ENCODE measurements around the gene DTWD2.
"Not testable (repeated sequence)": the region's sequence is repeated elsewhere in the genome, so short reads cannot be mapped to it uniquely, and the experiment has no call there.

DTWD2 gene

GRCh38 chr5:119010206-119010605, 21.9 kb upstream of the DTWD2 start:
- TF ChIP-seq, protein P1, sequence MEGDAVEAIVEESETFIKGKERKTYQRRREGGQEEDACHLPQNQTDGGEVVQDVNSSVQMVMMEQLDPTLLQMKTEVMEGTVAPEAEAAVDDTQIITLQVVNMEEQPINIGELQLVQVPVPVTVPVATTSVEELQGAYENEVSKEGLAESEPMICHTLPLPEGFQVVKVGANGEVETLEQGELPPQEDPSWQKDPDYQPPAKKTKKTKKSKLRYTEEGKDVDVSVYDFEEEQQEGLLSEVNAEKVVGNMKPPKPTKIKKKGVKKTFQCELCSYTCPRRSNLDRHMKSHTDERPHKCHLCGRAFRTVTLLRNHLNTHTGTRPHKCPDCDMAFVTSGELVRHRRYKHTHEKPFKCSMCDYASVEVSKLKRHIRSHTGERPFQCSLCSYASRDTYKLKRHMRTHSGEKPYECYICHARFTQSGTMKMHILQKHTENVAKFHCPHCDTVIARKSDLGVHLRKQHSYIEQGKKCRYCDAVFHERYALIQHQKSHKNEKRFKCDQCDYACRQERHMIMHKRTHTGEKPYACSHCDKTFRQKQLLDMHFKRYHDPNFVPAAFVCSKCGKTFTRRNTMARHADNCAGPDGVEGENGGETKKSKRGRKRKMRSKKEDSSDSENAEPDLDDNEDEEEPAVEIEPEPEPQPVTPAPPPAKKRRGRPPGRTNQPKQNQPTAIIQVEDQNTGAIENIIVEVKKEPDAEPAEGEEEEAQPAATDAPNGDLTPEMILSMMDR (IDR thresholded peaks at IDR 0.05; ENCODE audit: low read depth, low read length): no peak
- DNase-seq: no peak
- Histone ChIP-seq H3K27me3 (0 out of 2 replicates have a peak, but pooled peaks cover 2% of the 10 kb centered on the region), H3K9me3 (no peaks in the 10 kb centered on the region), H3K4me3 (ENCODE audit: low read depth, low read length) (no peak overlapping the region), H3K4me1 (no peaks in the 10 kb centered on the region), H3K36me3 (no peaks in the 10 kb centered on the region)

- no peaks in the 10 kb centered on the region for H3K36me3 ChIP-seq
- H3K27me3 ChIP-seq: no peaks in the 10 kb centered on the region
- TF ChIP-seq, protein P1 (IDR thresholded peaks at IDR 0.05; ENCODE audit: low read depth, low read length): no peak
- DNase-seq: no peak
- H3K4me1 ChIP-seq: no peaks in the 10 kb centered on the region
- no peaks in the 10 kb centered on the region for H3K9me3 ChIP-seq
- no peak overlapping the region for H3K4me3 ChIP-seq (ENCODE audit: low read depth, low read length)
Measured at GRCh38 chr5:119009131-119009530, 20.8 kb upstream of the DTWD2 start.

DNA sequence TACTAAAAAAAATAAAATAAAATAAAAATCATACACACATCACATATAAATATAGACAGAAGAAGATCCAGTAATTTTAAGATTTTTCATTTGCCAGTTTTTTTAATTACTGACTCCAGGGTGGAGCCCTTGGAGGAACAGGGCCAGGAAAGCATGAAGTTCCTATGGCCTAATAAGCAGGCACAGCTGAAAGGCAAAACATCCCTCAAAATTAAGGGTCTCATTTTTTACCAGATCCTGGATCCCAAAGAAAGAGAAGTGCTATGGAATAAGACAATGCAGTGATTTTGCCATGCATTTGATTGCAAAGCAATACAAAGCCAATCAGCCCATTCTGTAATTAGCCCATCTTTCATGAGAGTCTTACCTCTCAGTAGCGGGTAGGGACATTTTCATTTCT, 11.3 kb upstream of the DTWD2 start:
- H3K9me3 ChIP-seq: no peaks in the 10 kb centered on the region
- H3K4me3 ChIP-seq (ENCODE audit: low read depth, low read length): no peak overlapping the region
- H3K36me3 ChIP-seq: no peaks in the 10 kb centered on the region
- no peaks in the 10 kb centered on the region for H3K4me1 ChIP-seq
- H3K27me3 ChIP-seq: no peaks in the 10 kb centered on the region
- DNase-seq: no peak
- TF ChIP-seq, protein P1 (IDR thresholded peaks at IDR 0.05; ENCODE audit: low read depth, low read length): no peak

DNA sequence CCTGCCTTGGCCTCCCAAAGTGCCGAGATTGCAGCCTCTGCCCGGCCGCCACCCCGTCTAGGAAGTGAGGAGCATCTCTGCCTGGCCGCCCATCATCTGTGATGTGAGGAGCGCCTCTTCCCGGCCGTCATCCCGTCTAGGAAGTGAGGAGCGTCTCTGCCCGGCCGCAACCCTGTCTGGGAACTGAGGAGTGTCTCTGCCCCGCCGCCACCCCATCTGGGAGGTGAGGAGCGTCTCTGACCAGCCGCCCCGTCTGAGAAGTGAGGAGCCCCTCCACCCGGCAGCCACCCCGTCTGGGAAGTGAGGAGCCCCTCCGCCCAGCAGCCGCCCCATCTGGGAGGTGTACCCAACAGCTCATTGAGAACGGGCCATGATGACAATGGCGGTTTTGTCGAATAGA, 10.5 kb upstream of the DTWD2 start:
- not testable (repeated sequence) for H3K4me1 ChIP-seq; H3K9me3 ChIP-seq; H3K36me3 ChIP-seq; H3K27me3 ChIP-seq; DNase-seq; H3K4me3 ChIP-seq (ENCODE audit: low read depth, low read length)

DNA sequence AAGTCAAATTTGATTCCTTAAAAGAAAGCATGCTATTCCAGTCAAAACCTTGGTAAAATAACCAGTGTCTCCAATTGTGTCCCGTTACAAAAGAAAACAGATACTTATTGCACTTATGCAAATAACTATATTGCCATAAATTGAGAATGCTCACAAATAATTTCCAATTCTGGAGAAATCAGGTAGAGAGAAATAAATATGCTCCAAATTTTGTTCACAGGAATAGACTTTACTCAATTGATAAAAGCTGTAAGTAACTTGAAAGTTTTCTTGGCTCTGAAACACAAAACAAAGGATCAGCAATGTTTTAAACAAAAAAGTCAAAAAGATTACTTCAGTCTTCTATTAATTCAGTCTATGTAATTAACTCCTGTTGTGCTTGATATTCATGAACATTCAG, 7.8 kb upstream of the DTWD2 start:
- Histone ChIP-seq H3K9me3 (no peaks in the 10 kb centered on the region), H3K4me1 (no peaks in the 10 kb centered on the region)
- TF ChIP-seq, protein P1 (IDR thresholded peaks at IDR 0.05; ENCODE audit: low read depth, low read length): no peak

GRCh38 chr5:118994595-118994994, 6.2 kb upstream of the DTWD2 start:
- no peak for DNase-seq
- Histone ChIP-seq H3K4me3 (ENCODE audit: low read depth, low read length) (no peak overlapping the region), H3K9me3 (no peaks in the 10 kb centered on the region), H3K4me1 (no peaks in the 10 kb centered on the region), H3K27me3 (no peaks in the 10 kb centered on the region), H3K36me3 (no peaks in the 10 kb centered on the region)
- TF ChIP-seq, protein P1 (IDR thresholded peaks at IDR 0.05; ENCODE audit: low read depth, low read length): no peak

More for the DNA sequence above, 7.8 kb upstream of the DTWD2 start:
- H3K4me3 ChIP-seq (ENCODE audit: low read depth, low read length): no peak overlapping the region
- H3K27me3 ChIP-seq: no peaks in the 10 kb centered on the region
- H3K36me3 ChIP-seq: no peaks in the 10 kb centered on the region
- DNase-seq: no peak

GRCh38 chr5:118993118-118993517, 4.8 kb upstream of the DTWD2 start:
- not testable (repeated sequence) for H3K27me3 ChIP-seq; H3K9me3 ChIP-seq; DNase-seq; H3K4me3 ChIP-seq (ENCODE audit: low read depth, low read length); H3K4me1 ChIP-seq; H3K36me3 ChIP-seq

DNA sequence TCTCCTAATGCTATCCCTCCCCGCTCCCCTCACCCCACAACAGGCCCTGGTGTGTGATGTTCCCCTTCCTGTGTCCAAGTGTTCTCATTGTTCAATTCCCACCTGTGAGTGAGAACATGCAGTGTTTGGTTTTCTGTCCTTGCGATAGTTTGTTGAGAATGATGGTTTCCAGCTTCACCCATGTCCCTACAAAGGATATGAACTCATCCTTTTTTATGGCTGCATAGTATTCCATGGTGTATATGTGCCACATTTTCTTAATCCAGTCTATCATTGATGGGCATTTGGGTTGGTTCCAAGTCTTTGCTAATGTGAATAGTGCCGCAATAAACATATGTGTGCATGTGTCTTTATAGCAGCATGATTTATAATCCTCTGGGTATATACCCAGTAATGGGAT, 3.7 kb upstream of the DTWD2 start:
- not testable (repeated sequence) for H3K4me1 ChIP-seq; H3K9me3 ChIP-seq; H3K27me3 ChIP-seq; H3K4me3 ChIP-seq (ENCODE audit: low read depth, low read length); DNase-seq; H3K36me3 ChIP-seq

All from BE2C (cell line).